Bronchial epithelial cell (primary cell): ENCODE data around the gene GNB2. TPM values are rescaled to one million over a fixed set of nuclear protein-coding genes. Genes with fewer than 3 reads are reported as not detected.

Experiments used
- DNase-seq: peaks from one replicate; pipeline ENCODE4 v3.0.0-alpha.2; 2010; ENCODE audit warnings: low read depth
- FAIRE-seq: peaks from 2 replicates; lab custom pipeline; 2011; peaks lifted over from hg19 to GRCh38; lab: Jason Lieb, UNC
- H3K27me3 ChIP-seq: 2 replicates; pipeline ENCODE4 v1.5.1; 2011; ENCODE audit warnings: low read length; ENCODE audit not compliant: control insufficient read depth, insufficient read depth
- H3K36me3 ChIP-seq: 2 replicates; pipeline ENCODE4 v1.5.1; 2011; ENCODE audit warnings: low read length; ENCODE audit not compliant: control insufficient read depth, insufficient read depth
- H3K4me3 ChIP-seq: 2 replicates; pipeline ENCODE4 v1.5.1; 2011; ENCODE audit warnings: mild to moderate bottlenecking, low read depth, low read length, control low read depth
- total RNA-seq: library from RNA; depleted of rRNA; stranded (reverse); fragments of >200 nt; gene quantifications from 2 replicates; pipeline ENCODE4 v1.2.1, GENCODE V29; 2014
- TF ChIP-seq, protein P1 (sequence below): IDR thresholded peaks from 2 replicates; pipeline ENCODE4 v1.5.1; 2011; ENCODE audit warnings: mild to moderate bottlenecking, moderate library complexity, low read length, control low read depth, inconsistent platforms; ENCODE audit not compliant: insufficient read depth, severe bottlenecking

Gene GNB2
- total RNA-seq, 1 donor from 2014 or later: 66.1 TPM

DNA sequence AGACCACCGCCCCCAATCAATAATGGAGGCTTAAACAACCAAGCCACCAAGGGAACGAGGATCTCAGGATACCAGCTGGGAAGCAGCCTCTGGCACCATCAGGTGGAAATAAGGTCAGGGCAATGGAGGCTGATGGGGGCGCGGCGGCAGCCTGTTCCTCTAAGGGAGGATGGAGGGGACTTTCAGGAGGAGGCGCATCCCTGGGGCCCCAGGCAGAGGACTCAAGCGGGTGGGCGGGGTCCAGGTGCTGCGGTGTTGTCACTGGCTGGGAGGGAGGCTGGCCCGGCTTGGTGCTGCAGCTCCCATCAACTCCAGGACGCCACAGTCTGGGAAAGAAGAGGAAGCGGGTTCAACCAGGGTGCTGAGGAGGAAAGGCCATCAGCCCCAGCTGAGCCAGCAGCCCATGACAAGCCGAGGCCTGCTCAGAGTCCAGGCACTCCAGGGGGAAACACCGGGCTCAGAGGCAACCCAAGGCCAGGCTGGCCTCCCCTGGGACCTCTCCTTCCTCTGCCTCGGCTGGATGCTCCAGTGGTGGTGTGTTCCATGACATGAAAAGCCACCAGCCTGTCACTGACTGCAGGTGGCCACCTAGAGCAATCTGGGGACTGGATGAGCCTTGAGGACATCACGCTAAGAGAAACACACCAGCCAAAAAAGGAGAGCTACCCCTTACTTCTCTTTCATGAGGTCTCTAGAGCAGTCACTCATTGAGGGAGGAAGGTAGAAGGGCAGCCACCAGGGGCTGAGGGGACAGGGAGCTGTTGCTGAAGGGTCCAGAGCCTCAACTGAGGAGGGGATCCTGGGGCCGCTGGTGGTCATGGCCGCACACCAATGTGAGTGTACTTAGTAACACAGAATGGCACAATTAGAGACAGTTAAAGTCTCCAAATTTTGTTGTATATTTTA, 15.9 kb downstream of the GNB2 start:
- FAIRE-seq (no peak), DNase-seq (no peak)
- Histone ChIP-seq H3K27me3 (no peaks in the 10 kb centered on the region), H3K4me3 (no peak overlapping the region), H3K36me3 (peaks cover 29% of the 10 kb centered on the region)
- TF ChIP-seq, protein P1, sequence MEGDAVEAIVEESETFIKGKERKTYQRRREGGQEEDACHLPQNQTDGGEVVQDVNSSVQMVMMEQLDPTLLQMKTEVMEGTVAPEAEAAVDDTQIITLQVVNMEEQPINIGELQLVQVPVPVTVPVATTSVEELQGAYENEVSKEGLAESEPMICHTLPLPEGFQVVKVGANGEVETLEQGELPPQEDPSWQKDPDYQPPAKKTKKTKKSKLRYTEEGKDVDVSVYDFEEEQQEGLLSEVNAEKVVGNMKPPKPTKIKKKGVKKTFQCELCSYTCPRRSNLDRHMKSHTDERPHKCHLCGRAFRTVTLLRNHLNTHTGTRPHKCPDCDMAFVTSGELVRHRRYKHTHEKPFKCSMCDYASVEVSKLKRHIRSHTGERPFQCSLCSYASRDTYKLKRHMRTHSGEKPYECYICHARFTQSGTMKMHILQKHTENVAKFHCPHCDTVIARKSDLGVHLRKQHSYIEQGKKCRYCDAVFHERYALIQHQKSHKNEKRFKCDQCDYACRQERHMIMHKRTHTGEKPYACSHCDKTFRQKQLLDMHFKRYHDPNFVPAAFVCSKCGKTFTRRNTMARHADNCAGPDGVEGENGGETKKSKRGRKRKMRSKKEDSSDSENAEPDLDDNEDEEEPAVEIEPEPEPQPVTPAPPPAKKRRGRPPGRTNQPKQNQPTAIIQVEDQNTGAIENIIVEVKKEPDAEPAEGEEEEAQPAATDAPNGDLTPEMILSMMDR: no peak

DNA sequence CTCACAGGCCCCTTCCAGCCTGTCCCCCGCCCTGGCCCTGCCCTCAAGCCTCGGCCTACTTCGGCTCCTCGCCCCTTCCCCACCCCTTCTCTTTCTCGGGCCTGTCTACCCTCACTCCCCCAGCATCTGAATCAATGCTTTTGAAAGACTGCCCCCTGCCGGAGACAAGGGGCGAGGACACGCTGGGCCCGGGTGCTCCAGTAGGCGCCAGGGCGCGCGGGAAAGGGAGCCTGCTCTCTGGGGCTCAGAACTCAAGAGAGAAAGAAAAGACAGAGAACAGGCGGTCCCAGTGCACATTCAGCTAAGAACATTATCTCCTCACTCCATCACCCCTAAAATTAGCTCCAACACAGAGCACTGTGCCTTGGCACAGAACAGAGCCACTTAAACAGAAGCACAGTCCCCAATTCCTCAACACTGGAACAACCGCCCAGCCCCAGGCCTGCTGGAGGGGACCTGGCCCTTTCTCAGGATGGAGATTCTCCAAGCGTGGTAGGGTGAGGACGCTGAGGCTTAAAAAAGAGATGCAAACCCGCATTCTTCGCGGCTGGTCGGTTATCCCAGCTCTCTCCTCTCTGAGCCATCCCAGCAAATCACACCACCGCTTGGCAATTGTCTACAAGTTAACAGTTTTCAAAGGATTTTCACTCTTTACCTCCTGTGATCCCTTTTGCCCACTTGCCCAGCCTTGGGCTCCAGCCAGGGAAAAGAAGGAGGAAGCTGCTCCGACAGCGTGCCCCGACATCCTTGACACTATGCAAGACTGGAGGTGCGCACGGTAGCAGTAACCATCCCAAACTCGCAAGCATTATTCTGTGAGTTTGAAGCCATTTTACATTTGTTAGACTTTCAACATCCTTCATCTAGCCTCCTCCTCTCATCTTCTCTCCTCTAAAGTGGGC, 18.4 kb downstream of the GNB2 start:
- H3K27me3 ChIP-seq: no peaks in the 10 kb centered on the region
- TF ChIP-seq, protein P1: peak; percentile 83
- peaks cover 21% of the 10 kb centered on the region for H3K36me3 ChIP-seq
- peak; percentile 41 for DNase-seq
- H3K4me3 ChIP-seq: no peak overlapping the region
- no peak for FAIRE-seq

DNA sequence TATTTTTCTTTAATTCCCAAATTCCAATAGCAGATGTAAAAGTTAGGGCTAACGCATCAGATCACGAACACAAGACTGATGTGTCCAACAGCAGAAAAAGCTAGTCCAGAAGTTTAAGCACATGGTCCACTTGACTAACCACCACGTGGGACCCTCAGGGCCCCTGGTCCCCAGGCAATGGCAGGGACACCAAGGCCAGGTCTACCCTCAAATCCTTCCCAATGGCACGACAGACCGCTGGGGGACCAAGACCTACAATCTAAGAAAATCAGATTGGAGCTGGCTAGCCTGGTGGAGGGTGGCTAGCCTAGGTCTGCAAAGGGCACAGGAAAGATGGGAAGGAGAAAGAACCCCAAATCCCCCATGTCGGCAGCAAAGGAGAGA, 19.0 kb downstream of the GNB2 start:
- FAIRE-seq (no peak), DNase-seq (no peak)
- TF ChIP-seq, protein P1: no peak
- H3K36me3 ChIP-seq: peaks cover 19% of the 10 kb centered on the region
- no peaks in the 10 kb centered on the region for H3K27me3 ChIP-seq
- peak overlapping the region; percentile 67 for H3K4me3 ChIP-seq

DNA sequence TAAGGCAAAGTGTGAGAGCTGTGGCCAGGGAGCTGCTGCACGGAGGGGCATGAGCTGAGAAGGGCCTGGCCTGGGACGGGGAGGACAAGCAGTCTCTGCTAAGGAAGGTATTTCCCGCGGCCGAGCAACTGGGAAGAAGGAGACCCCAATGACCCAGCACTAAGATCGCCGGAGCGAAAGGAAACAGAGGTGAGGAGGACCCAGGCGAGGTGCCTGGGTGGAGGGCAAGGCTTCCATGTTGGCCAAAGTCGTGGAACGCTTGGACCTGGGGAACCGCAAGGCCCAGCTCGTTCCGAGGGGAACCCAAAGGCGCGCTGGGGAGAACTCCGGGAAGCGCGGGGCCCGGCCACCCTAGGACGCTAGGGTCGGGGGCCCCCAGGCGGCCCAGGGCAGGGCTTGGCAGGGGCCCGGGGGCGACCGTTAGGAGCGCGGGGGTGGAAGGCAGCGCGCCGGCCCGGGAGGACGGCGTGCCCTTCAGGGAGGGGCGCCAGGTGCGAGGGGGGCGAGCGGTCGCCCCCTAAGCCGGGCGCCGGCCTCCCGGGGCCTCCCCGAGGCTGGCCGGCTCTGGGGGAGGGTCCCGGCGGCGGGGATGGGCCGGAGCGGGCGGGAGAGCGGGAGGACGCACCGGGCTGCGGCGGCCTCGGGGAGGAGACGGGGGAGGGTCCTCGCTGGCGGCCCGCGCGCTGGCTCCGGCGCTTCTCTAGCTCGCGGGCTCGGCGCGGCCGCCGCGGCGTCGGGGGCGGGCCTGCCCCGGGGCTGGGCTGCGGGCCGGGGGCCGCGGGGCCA, 20.0 kb downstream of the GNB2 start:
- FAIRE-seq (no peak), DNase-seq (no peak)
- Histone ChIP-seq H3K4me3 (peak overlapping the region; percentile 67), H3K36me3 (peaks cover 11% of the 10 kb centered on the region), H3K27me3 (no peaks in the 10 kb centered on the region)
- TF ChIP-seq, protein P1: no peak

DNA sequence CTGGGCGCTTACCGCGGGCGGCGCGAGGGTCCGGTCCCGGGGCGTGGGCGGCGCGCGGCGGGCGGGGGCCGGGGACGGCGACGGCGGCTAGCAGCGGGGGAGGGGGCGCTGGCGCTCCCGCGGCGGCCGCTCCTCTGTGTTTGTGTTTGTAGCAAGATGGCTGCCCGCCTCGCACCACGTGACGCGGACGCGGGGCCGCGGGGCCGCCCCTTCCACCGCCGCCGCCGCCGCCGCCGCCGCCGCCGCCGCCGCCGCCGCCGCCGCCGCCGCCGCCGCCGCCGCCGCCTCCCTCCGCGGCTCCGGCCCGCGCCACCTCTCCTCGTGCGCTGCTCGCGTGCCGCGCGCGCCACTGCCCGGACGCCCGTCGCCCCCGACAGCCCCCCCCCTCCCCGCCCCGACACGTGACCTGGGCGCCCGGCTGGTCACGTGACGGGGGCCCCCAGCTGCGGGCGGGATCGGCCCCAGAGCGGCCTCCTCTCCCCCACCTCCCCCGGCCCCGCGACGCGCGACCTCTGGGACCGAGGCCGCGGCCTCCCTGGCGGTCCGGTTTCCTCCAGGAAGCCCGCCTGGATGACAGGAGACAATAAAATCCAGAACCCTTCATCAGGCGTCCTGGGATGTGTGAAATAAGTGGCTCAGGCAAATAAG, 20.7 kb downstream of the GNB2 start, which contains the start of gene GIGYF1:
GIGYF1 (minus strand) TSS at position 153 of the 648 bp plus-strand sequence. CDS start 6,012 bp downstream, outside the sequence.
- Histone ChIP-seq H3K27me3 (no peaks in the 10 kb centered on the region), H3K4me3 (peak within 1 kb of the TSS; percentile 67), H3K36me3 (peaks cover 6% of the 10 kb centered on the region)
- FAIRE-seq (no peak), DNase-seq (no peak)
- TF ChIP-seq, protein P1: no peak
